ENCODE measurements around the gene KRTAP10-3. TPM values are rescaled to one million over a fixed set of nuclear protein-coding genes. Genes with fewer than 3 reads are reported as not detected.

Gene KRTAP10-3
- total RNA-seq, 3 donors from 2014 or later (not counting 1 experiment from before 2014, with no cell fraction given): not detected

DNA sequence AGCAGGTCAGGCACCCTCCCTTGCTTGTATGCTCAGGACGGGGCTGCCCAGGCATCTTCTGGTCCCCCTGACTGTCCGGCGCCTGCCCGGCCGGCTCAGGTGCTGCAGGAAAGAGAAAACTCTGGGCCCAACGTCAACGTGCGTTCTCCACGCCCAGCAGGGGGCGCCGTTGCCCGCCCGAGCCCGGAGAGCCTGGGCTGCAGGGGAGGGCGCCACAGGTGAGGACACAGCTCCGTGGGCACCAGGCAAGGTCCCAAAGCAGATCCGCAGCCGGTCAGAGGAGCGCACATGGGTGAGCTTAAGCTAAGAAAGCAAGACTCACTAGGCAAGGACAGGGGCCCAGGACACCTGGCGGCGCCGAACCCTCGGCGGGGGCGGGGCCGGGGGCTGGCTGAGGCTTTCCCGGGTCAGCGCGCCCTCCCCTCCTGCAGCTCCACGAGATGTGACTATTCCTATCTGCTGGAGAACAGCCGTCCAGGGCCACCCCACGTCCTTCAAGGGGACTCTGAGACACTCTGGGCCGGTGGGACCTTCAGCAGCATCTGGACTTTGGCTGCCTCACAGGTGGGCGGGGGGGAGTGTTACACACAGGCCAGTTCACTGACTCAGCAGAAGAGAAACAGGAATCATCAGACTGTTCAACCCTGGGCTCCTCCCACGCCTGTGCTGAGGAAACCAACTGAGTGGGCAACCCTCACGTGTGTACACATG is 47.9 kb downstream of the KRTAP10-3 start:
- DNase-seq: peak; percentile 78 to 90
- 6% methylated on average over 36 of the region's 36 CpGs for WGBS (ENCODE audit: insufficient coverage)

GRCh38 chr21:44510109-44510507 is 48.5 kb downstream of the KRTAP10-3 start:
- Histone ChIP-seq H3K27me3 (ENCODE audit: control insufficient read depth, insufficient read depth, low read length) (no peaks in the 10 kb centered on the region), H3K4me3 (ENCODE audit: low read length) (no peak overlapping the region), H3K9me3 (ENCODE audit: control insufficient read depth, insufficient read depth, low read length) (no peaks in the 10 kb centered on the region), H3K36me3 (ENCODE audit: control insufficient read depth, insufficient read depth, low read length) (no peaks in the 10 kb centered on the region), H3K4me1 (ENCODE audit: control insufficient read depth, insufficient read depth, low read length) (peaks cover 14% of the 10 kb centered on the region), H3K27ac (ENCODE audit: low read length) (no peak overlapping the region)
- intact Hi-C loops (cut with micrococcal nuclease): loop anchor here (1.0 to 5.0 kb wide), 3 partner anchors 232 to 422 kb away; no protein-coding TSS in a partner anchor
- DNase-seq (no peak), ATAC-seq (peak in 1 of 3 donors; percentile 14)
- Mint-ChIP-seq H3K4me1 (peaks cover 0 to 5% of the 10 kb centered on the region in 2 donors), H3K4me3 (no peak overlapping the region), H3K9me3 (no peaks in the 10 kb centered on the region), H3K27ac (no peak overlapping the region), H3K27me3 (ENCODE audit: low read depth in 2 of 2) (peaks cover 0 to 3% of the 10 kb centered on the region in 2 donors), H3K36me3 (no peaks in the 10 kb centered on the region)
- TF ChIP-seq, protein P1, sequence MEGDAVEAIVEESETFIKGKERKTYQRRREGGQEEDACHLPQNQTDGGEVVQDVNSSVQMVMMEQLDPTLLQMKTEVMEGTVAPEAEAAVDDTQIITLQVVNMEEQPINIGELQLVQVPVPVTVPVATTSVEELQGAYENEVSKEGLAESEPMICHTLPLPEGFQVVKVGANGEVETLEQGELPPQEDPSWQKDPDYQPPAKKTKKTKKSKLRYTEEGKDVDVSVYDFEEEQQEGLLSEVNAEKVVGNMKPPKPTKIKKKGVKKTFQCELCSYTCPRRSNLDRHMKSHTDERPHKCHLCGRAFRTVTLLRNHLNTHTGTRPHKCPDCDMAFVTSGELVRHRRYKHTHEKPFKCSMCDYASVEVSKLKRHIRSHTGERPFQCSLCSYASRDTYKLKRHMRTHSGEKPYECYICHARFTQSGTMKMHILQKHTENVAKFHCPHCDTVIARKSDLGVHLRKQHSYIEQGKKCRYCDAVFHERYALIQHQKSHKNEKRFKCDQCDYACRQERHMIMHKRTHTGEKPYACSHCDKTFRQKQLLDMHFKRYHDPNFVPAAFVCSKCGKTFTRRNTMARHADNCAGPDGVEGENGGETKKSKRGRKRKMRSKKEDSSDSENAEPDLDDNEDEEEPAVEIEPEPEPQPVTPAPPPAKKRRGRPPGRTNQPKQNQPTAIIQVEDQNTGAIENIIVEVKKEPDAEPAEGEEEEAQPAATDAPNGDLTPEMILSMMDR (IDR thresholded peaks at IDR 0.05): no peak
- WGBS (ENCODE audit: insufficient coverage): 65% methylated on average over 18 of the region's 18 CpGs

More for the DNA sequence above, 47.9 kb downstream of the KRTAP10-3 start:
- no peaks in the 10 kb centered on the region for H3K9me3 Mint-ChIP-seq
- Histone ChIP-seq H3K4me3 (ENCODE audit: low read length) (no peak overlapping the region), H3K36me3 (ENCODE audit: control insufficient read depth, insufficient read depth, low read length) (no peaks in the 10 kb centered on the region), H3K4me1 (ENCODE audit: control insufficient read depth, insufficient read depth, low read length) (peaks cover 14% of the 10 kb centered on the region), H3K27me3 (ENCODE audit: control insufficient read depth, insufficient read depth, low read length) (no peaks in the 10 kb centered on the region), H3K27ac (ENCODE audit: low read length) (no peak overlapping the region), H3K9me3 (ENCODE audit: control insufficient read depth, insufficient read depth, low read length) (no peaks in the 10 kb centered on the region)
- H3K4me1 Mint-ChIP-seq: peaks cover 0 to 5% of the 10 kb centered on the region in 2 donors
- H3K4me3 Mint-ChIP-seq: no peak overlapping the region
- peak; percentile 68 to 92 (median 90) for ATAC-seq
- intact Hi-C loops (cut with micrococcal nuclease): loop anchor here (1.0 to 5.0 kb wide), 3 partner anchors 232 to 422 kb away; no protein-coding TSS in a partner anchor
- H3K27ac Mint-ChIP-seq: no peak overlapping the region
- peaks cover 0 to 3% of the 10 kb centered on the region in 2 donors for H3K27me3 Mint-ChIP-seq (ENCODE audit: low read depth in 2 of 2)
- H3K36me3 Mint-ChIP-seq: no peaks in the 10 kb centered on the region
- TF ChIP-seq, protein P1 (IDR thresholded peaks at IDR 0.05): peak; percentile 88

DNA sequence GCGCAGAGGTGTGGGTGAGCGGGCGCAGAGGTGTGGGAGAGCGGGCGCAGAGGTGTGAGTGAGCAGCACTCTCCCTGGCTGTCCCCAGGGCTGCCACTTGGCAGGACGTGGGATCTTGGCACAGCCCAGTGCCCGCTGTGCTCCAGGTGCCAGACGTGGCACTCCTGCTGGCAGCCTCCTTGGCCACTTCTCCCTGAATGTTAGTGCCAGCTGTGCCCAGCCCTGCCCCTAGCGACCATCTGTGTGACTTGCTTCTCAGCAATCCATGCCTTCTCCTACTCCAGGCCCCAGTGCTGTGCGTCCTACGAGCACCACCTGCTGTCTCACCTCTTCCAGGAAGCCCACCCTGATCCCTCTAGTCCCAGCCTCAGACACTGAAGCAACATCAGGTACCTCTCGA is 49.1 kb downstream of the KRTAP10-3 start:
- H3K27ac Mint-ChIP-seq: no peak overlapping the region
- intact Hi-C loops (cut with micrococcal nuclease): no loop called here
- no peaks in the 10 kb centered on the region for H3K36me3 Mint-ChIP-seq
- H3K27me3 ChIP-seq (ENCODE audit: control insufficient read depth, insufficient read depth, low read length): no peaks in the 10 kb centered on the region
- TF ChIP-seq, protein P1 (IDR thresholded peaks at IDR 0.05): no peak
- peaks cover 0 to 5% of the 10 kb centered on the region in 2 donors for H3K4me1 Mint-ChIP-seq
- ATAC-seq: no peak
- WGBS (ENCODE audit: insufficient coverage): 82% methylated on average over 12 of the region's 12 CpGs
- H3K36me3 ChIP-seq (ENCODE audit: control insufficient read depth, insufficient read depth, low read length): no peaks in the 10 kb centered on the region
- no peaks in the 10 kb centered on the region for H3K9me3 ChIP-seq (ENCODE audit: control insufficient read depth, insufficient read depth, low read length)
- no peak overlapping the region for H3K4me3 ChIP-seq (ENCODE audit: low read length)
- peak in 1 of 2 donors; percentile 12 for DNase-seq
- H3K4me3 Mint-ChIP-seq: no peak overlapping the region
- peaks cover 0 to 3% of the 10 kb centered on the region in 2 donors for H3K27me3 Mint-ChIP-seq (ENCODE audit: low read depth in 2 of 2)
- no peak overlapping the region for H3K27ac ChIP-seq (ENCODE audit: low read length)
- peaks cover 14% of the 10 kb centered on the region for H3K4me1 ChIP-seq (ENCODE audit: control insufficient read depth, insufficient read depth, low read length)
- H3K9me3 Mint-ChIP-seq: no peaks in the 10 kb centered on the region

Data from natural killer cell (primary cell).